Activated T-cell treated with anti-CD3 and anti-CD28 coated beads, Interleukin-2, amount 50 U/mL, for 24 hours (primary cell): ENCODE data around the gene CHRNB4.

Experiments used
- DNase-seq: peaks from one replicate; pipeline ENCODE4 v3.0.0-alpha.2; 2020
- H3K27ac Mint-ChIP-seq: 2 replicates; pipeline ENCODE4 v1.8.0; 2020; ENCODE audit warnings: mild to moderate bottlenecking, mixed read lengths
- H3K27me3 Mint-ChIP-seq: 2 replicates; pipeline ENCODE4 v1.8.0; 2020; ENCODE audit warnings: mixed read lengths
- H3K36me3 Mint-ChIP-seq: 2 replicates; pipeline ENCODE4 v1.8.0; 2020; ENCODE audit warnings: low read depth, mixed read lengths
- H3K4me1 Mint-ChIP-seq: 2 replicates; pipeline ENCODE4 v1.8.0; 2020; ENCODE audit warnings: low read depth, mixed read lengths
- H3K4me3 Mint-ChIP-seq: 2 replicates; pipeline ENCODE4 v1.8.0; 2020; ENCODE audit warnings: mild to moderate bottlenecking, moderate library complexity, mixed read lengths
- H3K9me3 Mint-ChIP-seq: 2 replicates; pipeline ENCODE4 v1.8.0; 2020; ENCODE audit warnings: mixed read lengths

The CHRNB4 gene

GRCh38 chr15:78630886-78631633 is 9.9 kb downstream of the CHRNB4 start:
- H3K4me3 Mint-ChIP-seq: no peak overlapping the region
- peaks cover 5% of the 10 kb centered on the region for H3K9me3 Mint-ChIP-seq
- H3K27ac Mint-ChIP-seq: no peak overlapping the region
- DNase-seq: no peak
- no peaks in the 10 kb centered on the region for H3K36me3 Mint-ChIP-seq
- H3K27me3 Mint-ChIP-seq: peaks cover 5% of the 10 kb centered on the region
- no peaks in the 10 kb centered on the region for H3K4me1 Mint-ChIP-seq

- no peaks in the 10 kb centered on the region for H3K36me3 Mint-ChIP-seq
- no peaks in the 10 kb centered on the region for H3K4me1 Mint-ChIP-seq
- peaks cover 5% of the 10 kb centered on the region for H3K27me3 Mint-ChIP-seq
- H3K9me3 Mint-ChIP-seq: peaks cover 5% of the 10 kb centered on the region
- no peak overlapping the region for H3K4me3 Mint-ChIP-seq
- DNase-seq: no peak
- no peak overlapping the region for H3K27ac Mint-ChIP-seq
These were observed 11.3 kb downstream of the CHRNB4 start for GRCh38 chr15:78629716-78630065.

- Mint-ChIP-seq H3K27ac (no peak overlapping the region), H3K27me3 (peaks cover 10% of the 10 kb centered on the region), H3K4me3 (no peak overlapping the region), H3K4me1 (no peaks in the 10 kb centered on the region), H3K9me3 (peaks cover 5% of the 10 kb centered on the region), H3K36me3 (no peaks in the 10 kb centered on the region)
- DNase-seq: no peak
These were observed 11.8 kb downstream of the CHRNB4 start for GRCh38 chr15:78629031-78629715.

DNA sequence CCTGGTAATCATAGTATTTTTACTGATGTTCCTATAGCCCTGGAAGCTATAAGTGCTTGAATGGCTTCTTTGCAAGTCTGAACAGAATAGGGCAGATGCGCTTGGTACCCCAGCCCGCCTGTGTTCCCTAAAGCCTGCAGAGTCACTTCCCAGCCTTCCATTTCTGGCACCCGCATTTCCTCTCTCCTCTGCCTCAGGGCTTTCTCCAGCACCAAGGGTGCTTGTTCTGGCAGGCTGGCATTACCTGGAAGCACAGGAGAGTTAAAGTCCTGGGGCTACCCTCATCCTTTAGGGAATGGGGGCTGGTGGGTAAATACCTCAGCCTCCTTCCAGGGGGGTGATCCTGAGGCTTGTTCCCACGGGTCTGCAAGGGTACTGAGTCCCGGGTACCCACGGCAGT is 12.8 kb downstream of the CHRNB4 start:
- no peak for DNase-seq
- Mint-ChIP-seq H3K4me3 (no peak overlapping the region), H3K27me3 (peaks cover 18% of the 10 kb centered on the region), H3K4me1 (no peaks in the 10 kb centered on the region), H3K36me3 (no peaks in the 10 kb centered on the region), H3K9me3 (peaks cover 3% of the 10 kb centered on the region), H3K27ac (no peak overlapping the region)

GRCh38 chr15:78627348-78627747 is 13.7 kb downstream of the CHRNB4 start:
- peaks cover 26% of the 10 kb centered on the region for H3K27me3 Mint-ChIP-seq
- DNase-seq: no peak
- H3K4me1 Mint-ChIP-seq: no peaks in the 10 kb centered on the region
- no peaks in the 10 kb centered on the region for H3K36me3 Mint-ChIP-seq
- H3K9me3 Mint-ChIP-seq: no peaks in the 10 kb centered on the region
- no peak overlapping the region for H3K27ac Mint-ChIP-seq
- no peak overlapping the region for H3K4me3 Mint-ChIP-seq

- Mint-ChIP-seq H3K36me3 (no peaks in the 10 kb centered on the region), H3K9me3 (no peaks in the 10 kb centered on the region), H3K4me1 (no peaks in the 10 kb centered on the region), H3K27me3 (peaks cover 34% of the 10 kb centered on the region), H3K4me3 (no peak overlapping the region), H3K27ac (no peak overlapping the region)
- DNase-seq: no peak
These were observed 14.5 kb downstream of the CHRNB4 start for GRCh38 chr15:78626381-78626995.

DNA sequence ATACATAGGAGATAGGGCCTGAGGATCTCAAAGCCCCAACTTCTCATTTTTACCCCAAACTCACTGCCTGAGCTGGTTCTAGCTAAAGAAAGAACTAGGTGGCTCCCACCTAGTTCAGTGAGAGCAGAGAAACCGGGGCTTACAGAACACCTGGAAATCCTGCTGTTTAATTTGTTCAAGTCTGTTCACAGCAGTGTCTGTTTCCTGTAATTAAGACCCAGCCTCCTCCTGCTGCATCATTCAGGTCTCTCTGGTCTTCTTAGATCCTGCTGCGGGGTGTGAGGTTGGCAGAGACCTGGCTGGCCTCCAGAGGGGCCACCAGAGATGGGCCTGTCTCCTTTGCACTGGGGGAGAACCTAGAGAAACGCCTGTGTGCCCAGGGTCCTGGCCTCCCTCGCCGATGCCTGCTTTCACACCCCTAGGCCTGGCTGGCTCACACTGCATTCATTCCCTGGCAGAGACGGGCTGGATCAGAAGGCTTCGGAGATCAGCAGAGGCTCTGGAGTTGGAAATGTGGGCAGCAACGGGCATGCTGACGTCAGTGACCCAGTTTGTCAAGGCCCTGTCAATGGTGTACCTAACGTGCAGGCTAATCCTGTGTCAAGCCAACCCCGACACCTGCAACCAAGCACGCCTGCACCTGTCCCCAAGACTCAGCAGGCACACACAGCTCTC is 15.3 kb downstream of the CHRNB4 start:
- peak; percentile 8 for DNase-seq
- H3K27ac Mint-ChIP-seq: no peak overlapping the region
- no peaks in the 10 kb centered on the region for H3K36me3 Mint-ChIP-seq
- peaks cover 40% of the 10 kb centered on the region for H3K27me3 Mint-ChIP-seq
- H3K4me1 Mint-ChIP-seq: no peaks in the 10 kb centered on the region
- no peak overlapping the region for H3K4me3 Mint-ChIP-seq
- no peaks in the 10 kb centered on the region for H3K9me3 Mint-ChIP-seq

GRCh38 chr15:78624651-78625590 is 16.1 kb downstream of the CHRNB4 start:
- Mint-ChIP-seq H3K9me3 (no peaks in the 10 kb centered on the region), H3K4me1 (peaks cover under 1% of the 10 kb centered on the region), H3K4me3 (no peak overlapping the region), H3K27me3 (peaks cover 43% of the 10 kb centered on the region), H3K36me3 (no peaks in the 10 kb centered on the region), H3K27ac (no peak overlapping the region)
- peak; percentile 15 for DNase-seq

DNA sequence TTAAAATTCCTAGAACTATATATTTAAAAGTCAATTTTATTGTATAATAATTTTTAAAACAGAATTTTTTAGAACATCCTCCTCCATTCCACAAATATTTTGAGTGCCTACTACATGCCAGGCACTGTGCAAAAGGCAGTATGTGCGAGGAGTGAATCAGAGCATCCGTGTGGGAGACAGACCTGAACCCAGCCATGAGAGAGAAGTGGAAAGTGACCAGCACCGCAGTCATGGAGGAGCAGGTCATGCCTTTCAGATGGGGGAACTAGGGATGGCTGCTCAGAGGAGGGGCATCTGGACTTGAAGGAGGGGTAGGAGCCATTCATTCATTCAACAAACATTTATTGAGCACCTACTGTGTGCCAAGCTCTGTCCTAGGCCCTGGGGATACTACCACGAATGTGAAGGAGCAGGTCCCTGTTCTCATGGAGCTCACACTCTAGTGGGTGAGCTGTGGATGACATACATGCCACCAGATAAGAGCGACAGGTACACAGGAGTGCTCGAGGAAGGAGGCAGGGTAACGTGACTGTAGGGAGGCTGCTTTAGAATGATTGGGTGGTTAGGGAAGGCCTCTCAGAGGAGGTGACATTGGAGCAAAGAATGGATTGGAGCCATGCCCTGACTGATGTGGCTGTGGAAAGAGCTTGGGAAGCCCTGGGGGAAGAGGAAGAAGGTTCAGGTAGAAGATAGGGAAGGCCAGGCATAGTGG is 17.1 kb downstream of the CHRNB4 start:
- peaks cover 53% of the 10 kb centered on the region for H3K27me3 Mint-ChIP-seq

DNA sequence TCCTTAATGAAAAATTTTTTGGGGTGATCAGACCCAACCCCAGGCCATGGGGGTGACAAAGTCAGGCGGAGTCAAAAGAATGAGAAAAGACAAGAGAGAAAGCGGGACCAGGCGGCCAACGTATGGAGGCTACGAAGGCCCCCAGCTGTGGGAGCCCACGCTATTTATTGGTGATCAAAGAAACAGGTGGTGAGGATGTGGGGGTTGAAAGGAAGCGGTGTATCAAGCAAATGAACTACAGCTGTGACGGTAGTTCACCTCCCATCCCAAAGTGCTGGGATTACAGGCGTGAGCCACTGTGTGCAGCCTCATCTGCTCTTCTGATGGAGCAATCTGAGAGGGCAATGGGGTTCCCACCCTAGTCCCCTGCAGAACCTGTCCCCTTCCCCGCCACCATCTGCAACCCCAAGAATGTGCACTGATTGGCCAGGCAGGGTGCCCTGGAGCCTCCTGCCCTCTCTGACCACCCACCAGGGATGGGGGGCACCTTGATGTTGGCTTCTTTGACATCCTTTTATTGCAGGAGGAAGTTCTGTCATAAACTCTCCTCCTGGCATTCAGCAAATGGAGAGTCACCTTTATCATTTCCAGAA is 19.1 kb downstream of the CHRNB4 start:
- no peaks in the 10 kb centered on the region for H3K9me3 Mint-ChIP-seq
- no peak overlapping the region for H3K27ac Mint-ChIP-seq
- no peaks in the 10 kb centered on the region for H3K36me3 Mint-ChIP-seq
- H3K4me3 Mint-ChIP-seq: no peak overlapping the region
- peak; percentile 25 for DNase-seq
- peaks cover 9% of the 10 kb centered on the region for H3K4me1 Mint-ChIP-seq
- peaks cover 60% of the 10 kb centered on the region for H3K27me3 Mint-ChIP-seq

More for the DNA sequence above, 17.1 kb downstream of the CHRNB4 start:
- DNase-seq: peak; percentile 12
- no peaks in the 10 kb centered on the region for H3K36me3 Mint-ChIP-seq
- H3K9me3 Mint-ChIP-seq: no peaks in the 10 kb centered on the region
- H3K27ac Mint-ChIP-seq: no peak overlapping the region
- no peak overlapping the region for H3K4me3 Mint-ChIP-seq
- peaks cover 5% of the 10 kb centered on the region for H3K4me1 Mint-ChIP-seq

DNA sequence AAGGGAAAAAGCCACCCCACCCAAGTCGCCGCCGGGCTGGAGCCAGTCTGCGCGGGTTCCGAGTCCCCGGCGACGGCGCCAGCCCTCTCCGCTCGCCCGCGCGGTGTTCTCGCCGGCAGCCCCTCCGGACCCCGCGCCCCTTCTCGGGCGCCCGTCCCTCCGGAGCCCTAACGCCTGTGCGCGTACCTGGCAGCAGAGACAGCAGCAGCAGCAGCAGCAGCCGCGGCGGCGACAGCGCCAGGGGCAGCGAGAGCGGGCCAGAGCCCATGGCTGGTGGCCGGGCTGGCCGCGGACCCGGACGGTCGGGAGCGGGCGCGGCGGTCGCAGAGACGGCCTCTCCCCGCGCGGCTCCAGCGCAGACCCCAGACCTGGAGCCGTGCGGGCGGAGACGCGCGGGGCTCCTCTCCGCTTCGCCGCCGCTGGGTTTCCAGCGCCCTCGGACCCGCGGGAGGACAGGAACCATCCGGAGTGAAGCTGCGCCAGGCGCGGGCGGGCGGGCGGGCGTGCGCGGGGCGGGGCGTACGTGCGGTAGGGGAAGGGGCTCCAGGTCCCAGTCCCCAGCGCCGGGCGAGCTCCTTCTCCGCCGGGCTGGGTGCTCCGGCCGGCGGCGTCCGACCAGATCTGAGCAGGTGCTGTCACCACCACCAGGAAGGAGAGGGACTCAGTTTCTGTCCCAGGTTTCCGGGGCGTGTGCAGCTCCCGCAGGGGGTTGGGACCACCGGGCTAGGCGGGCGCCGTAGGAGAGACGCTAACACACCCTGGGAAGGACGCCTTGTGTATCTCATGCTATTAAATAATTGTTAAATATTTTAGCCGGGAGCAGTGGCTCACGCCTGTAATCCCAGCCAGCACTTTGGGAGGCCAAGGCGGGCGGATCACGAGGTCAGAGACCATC is 20.2 kb downstream of the CHRNB4 start, which contains the start of gene CHRNA3:
TSS of gene CHRNA3 (minus strand) at position 470 of the 895 bp plus-strand sequence. CDS start at position 268, 202 bp downstream.
- no peaks in the 10 kb centered on the region for H3K9me3 Mint-ChIP-seq
- H3K4me1 Mint-ChIP-seq: peaks cover 9% of the 10 kb centered on the region
- H3K27ac Mint-ChIP-seq: no peak within 1 kb of the TSS
- H3K27me3 Mint-ChIP-seq: peaks cover 55% of the 10 kb centered on the region
- peak within 1 kb of the TSS; percentile 45 for H3K4me3 Mint-ChIP-seq
- peak; percentile 29 for DNase-seq
- no peaks in the 10 kb centered on the region for H3K36me3 Mint-ChIP-seq

DNA sequence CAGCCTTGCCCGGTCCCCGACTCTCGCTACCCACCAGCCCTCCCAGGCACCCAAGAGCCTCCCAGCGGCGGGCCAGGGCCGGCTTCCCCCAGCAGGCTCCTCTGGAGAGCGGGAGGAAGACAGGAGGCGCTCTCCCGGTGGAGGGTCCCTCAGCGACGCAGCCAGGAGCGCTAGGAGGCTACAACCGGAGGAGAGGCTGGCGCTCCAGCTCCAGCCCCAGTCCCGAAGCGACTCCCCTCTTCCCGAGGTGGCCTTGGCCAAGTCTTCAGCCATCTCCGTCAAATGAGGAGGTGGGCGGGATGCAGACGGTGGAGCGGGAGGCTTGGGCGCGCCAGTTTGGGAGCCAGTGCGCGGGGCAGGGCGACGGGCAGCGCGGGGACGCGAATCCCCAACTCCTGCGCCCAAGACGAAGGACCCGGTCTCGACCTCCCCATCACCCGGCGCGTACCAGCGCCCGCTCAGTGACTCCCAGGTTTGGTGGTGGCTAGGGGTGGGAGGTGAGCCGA is 20.9 kb downstream of the CHRNB4 start:
- peak; percentile 36 for DNase-seq
- peaks cover 9% of the 10 kb centered on the region for H3K4me1 Mint-ChIP-seq
- peak overlapping the region; percentile 29 for H3K4me3 Mint-ChIP-seq
- peaks cover 55% of the 10 kb centered on the region for H3K27me3 Mint-ChIP-seq
- no peaks in the 10 kb centered on the region for H3K36me3 Mint-ChIP-seq
- H3K27ac Mint-ChIP-seq: no peak overlapping the region
- H3K9me3 Mint-ChIP-seq: no peaks in the 10 kb centered on the region
